Measurements from ENCODE around the gene ACY1. TPM values are rescaled to one million over a fixed set of nuclear protein-coding genes. Genes with fewer than 3 reads are reported as not detected.
A peak's percentile ranks its signal among the peaks of the same experiment; 100 is the strongest.

ACY1 gene
- total RNA-seq, 1 experiment from 2014 or later, result 62.6 TPM

DNA sequence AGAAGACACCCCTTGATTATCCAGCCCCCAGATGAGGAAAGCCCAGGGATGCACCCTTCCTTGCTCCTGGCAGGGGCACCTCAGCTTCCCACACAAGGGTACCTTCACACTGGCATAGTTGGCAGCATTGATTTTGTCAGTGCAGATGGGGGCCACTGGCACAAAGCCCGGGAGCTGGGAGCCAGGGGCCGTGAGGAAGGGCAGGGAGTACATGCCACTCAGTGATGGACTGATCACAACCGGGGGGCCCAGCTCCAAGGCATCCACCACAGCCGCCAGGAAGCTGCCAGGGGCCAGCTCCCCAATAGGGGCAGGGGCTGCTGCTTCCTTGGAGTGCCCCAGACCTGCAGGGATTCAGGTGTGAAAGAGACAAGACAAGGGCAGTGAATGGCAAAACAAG is 13.5 kb upstream of the ACY1 start:
- Histone ChIP-seq H2AK5ac (ENCODE audit: insufficient read length, low read length) (no peak overlapping the region), H3K14ac (ENCODE audit: insufficient read depth, low read length) (no peak overlapping the region), H2BK15ac (ENCODE audit: low read depth, low read length) (no peak overlapping the region), H3K79me1 (ENCODE audit: insufficient read depth, low read depth, low read length, poor library complexity, severe bottlenecking) (no peaks in the 10 kb centered on the region), H4K8ac (replicated peaks; ENCODE audit: insufficient read length, low read depth, low read length) (no peak overlapping the region), H3K18ac (ENCODE audit: insufficient read length, low read depth, low read length) (no peak overlapping the region), H2BK5ac (ENCODE audit: insufficient read length, low read length) (no peak overlapping the region), H4K91ac (ENCODE audit: insufficient read length, low read depth, low read length) (no peak overlapping the region), H2BK120ac (ENCODE audit: low read depth, low read length, poor library complexity, severe bottlenecking) (no peak overlapping the region), H3K23me2 (ENCODE audit: insufficient read length, low read depth, low read length, poor library complexity, severe bottlenecking) (peaks cover 14% of the 10 kb centered on the region), H3K4ac (ENCODE audit: low read depth, low read length) (no peak overlapping the region), H3K9ac (ENCODE audit: extremely low read depth, insufficient read length, low read length) (no peak overlapping the region), H3K27ac (ENCODE audit: insufficient read length, low read depth, low read length) (no peak overlapping the region), H2BK12ac (ENCODE audit: insufficient read length, low read depth, low read length) (no peak overlapping the region), H2BK20ac (ENCODE audit: low read depth, low read length, poor library complexity, severe bottlenecking) (no peak overlapping the region), H3K79me2 (ENCODE audit: insufficient read depth, low read length) (no peaks in the 10 kb centered on the region), H3K4me1 (ENCODE audit: insufficient read depth, low read length) (peaks cover 17% of the 10 kb centered on the region; the same call in 1 of the 2 replicates), H3T11ph (ENCODE audit: low read length) (no peak overlapping the region), H3K27me3 (ENCODE audit: insufficient read depth, low read length) (no peaks in the 10 kb centered on the region), H3K56ac (ENCODE audit: insufficient read length, low read depth, low read length) (no peak overlapping the region), H2AFZ (ENCODE audit: low read length) (no peak overlapping the region), H4K5ac (ENCODE audit: insufficient read length, low read depth, low read length) (no peak overlapping the region), H4K20me1 (ENCODE audit: control insufficient read depth, insufficient read depth, insufficient read length) (no peaks in the 10 kb centered on the region), H3K9me3 (ENCODE audit: control insufficient read depth, low read depth, low read length) (no peaks in the 10 kb centered on the region), H3K4me2 (ENCODE audit: insufficient read depth, insufficient read length, low read length) (no peak overlapping the region), H3K23ac (ENCODE audit: insufficient read length, low read depth, low read length) (no peak overlapping the region)
- H3K4me3 Mint-ChIP-seq, result 0 out of 5 replicates have a peak overlapping the region, but pooled peaks of 1 of the 2 experiments have one; percentile 11
- DNase-seq, result no peak
- no CpG with 5 or more reads among the region's 4 CpGs for WGBS (ENCODE audit: extremely low coverage, insufficient read length, low lambda C conversion rate)
- H3K4me1 Mint-ChIP-seq, result peaks cover 39 to 62% of the 10 kb centered on the region in 2 experiments
- peaks cover 0 to 5% (median 2%) of the 10 kb centered on the region in 3 experiments; a peak in 4 of 7 replicates for H3K36me3 Mint-ChIP-seq (ENCODE audit: insufficient read depth in 1 of 3, low read depth in 3 of 3)
- H3K9me3 Mint-ChIP-seq, result no peaks in the 10 kb centered on the region
- no peak overlapping the region for H3K27ac Mint-ChIP-seq
- TF ChIP-seq, protein P1, sequence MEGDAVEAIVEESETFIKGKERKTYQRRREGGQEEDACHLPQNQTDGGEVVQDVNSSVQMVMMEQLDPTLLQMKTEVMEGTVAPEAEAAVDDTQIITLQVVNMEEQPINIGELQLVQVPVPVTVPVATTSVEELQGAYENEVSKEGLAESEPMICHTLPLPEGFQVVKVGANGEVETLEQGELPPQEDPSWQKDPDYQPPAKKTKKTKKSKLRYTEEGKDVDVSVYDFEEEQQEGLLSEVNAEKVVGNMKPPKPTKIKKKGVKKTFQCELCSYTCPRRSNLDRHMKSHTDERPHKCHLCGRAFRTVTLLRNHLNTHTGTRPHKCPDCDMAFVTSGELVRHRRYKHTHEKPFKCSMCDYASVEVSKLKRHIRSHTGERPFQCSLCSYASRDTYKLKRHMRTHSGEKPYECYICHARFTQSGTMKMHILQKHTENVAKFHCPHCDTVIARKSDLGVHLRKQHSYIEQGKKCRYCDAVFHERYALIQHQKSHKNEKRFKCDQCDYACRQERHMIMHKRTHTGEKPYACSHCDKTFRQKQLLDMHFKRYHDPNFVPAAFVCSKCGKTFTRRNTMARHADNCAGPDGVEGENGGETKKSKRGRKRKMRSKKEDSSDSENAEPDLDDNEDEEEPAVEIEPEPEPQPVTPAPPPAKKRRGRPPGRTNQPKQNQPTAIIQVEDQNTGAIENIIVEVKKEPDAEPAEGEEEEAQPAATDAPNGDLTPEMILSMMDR (conservative IDR thresholded peaks at IDR 0.05), result no peak
- peaks cover 22% of the 10 kb centered on the region for H3K27me3 Mint-ChIP-seq (ENCODE audit: low read depth)

All from H9 (cell line).